Lower leg skin (tissue), 4 donors: ENCODE measurements around the gene GPC5. TPM values are rescaled to one million over a fixed set of nuclear protein-coding genes. Genes with fewer than 3 reads are reported as not detected.

Experiments used
- DNase-seq, 2 donors: peaks; one replicate each; pipeline ENCODE4 v3.0.0-alpha.2; 2019; ENCODE audit warnings: low spot score in 2 of 2
- H3K4me3 ChIP-seq: fragments of 200-600 bp; sonication (generic); 2 replicates; pipeline ENCODE4 v1.5.1; 2017; ENCODE audit warnings: mild to moderate bottlenecking, low read depth; ENCODE audit not compliant: poor library complexity, severe bottlenecking
- POLR2A ChIP-seq, 2 donors: fragments of 450-650 bp; IDR thresholded peaks; one replicate each; pipeline ENCODE4 v1.6.1; 2016 to 2017; ENCODE audit warnings: antibody characterized with exemption in 2 of 2, mild to moderate bottlenecking in 1 of 2, moderate library complexity in 1 of 2
- WGBS, 2 donors: methylation state at CpG; one replicate each; pipeline ENCODE4 v1.1.5; 2018; 5-methylcytosine and 5-hydroxymethylcytosine counted together
- intact Hi-C: fragments of 100-400 bp; cut with DNase I; formaldehyde crosslinking; loops from one replicate; pipeline ENCODE4 v1.15.0; 2023; ENCODE audit warnings: low total_unique reads
- total RNA-seq, 4 donors: library from RNA; depleted of rRNA; stranded (reverse); fragments of >200 nt; gene quantifications; one replicate each; pipeline ENCODE4 v1.1.0, GENCODE V29; 2016
- TF ChIP-seq, protein P1 (sequence below), 3 donors: fragments of 450-650 bp; IDR thresholded peaks; one replicate each; pipeline ENCODE4 v1.5.1; 2016; ENCODE audit warnings: antibody characterized with exemption in 3 of 3, mild to moderate bottlenecking in 3 of 3, moderate library complexity in 2 of 3

Gene GPC5
- total RNA-seq, 4 donors from 2014 or later: 0.46 to 1.3 (median 0.82) TPM

DNA sequence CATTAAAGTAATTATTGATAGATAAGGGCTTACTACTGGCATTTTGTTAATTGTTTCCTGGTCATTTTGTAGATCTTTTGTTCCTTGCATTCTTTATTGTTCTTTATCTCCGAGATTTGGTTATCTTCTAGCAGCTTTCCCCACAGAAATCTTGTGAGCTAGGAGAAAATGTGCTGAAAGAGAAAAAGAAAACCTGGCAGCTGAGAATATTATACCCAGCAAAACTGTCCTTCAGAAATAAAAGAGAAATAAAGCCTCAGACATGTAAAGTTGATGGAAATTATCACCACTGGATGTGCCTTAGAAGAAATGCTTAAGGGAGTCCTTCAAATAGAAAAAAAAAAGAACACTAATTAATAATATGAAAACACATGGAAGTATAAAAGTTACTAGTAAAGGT is 1363.3 kb downstream of the GPC5 start:
- DNase-seq: no peak
- H3K4me3 ChIP-seq: no peak overlapping the region
- 63 to 72% methylated on average over 1 of the region's 1 CpG for WGBS, 2 donors
- intact Hi-C loops: loop anchor here (5.0 kb wide), 1 partner anchor 1489 kb away; no protein-coding TSS in a partner anchor
- TF ChIP-seq POLR2A (IDR thresholded peaks at IDR 0.05): no peak
- TF ChIP-seq, protein P1, sequence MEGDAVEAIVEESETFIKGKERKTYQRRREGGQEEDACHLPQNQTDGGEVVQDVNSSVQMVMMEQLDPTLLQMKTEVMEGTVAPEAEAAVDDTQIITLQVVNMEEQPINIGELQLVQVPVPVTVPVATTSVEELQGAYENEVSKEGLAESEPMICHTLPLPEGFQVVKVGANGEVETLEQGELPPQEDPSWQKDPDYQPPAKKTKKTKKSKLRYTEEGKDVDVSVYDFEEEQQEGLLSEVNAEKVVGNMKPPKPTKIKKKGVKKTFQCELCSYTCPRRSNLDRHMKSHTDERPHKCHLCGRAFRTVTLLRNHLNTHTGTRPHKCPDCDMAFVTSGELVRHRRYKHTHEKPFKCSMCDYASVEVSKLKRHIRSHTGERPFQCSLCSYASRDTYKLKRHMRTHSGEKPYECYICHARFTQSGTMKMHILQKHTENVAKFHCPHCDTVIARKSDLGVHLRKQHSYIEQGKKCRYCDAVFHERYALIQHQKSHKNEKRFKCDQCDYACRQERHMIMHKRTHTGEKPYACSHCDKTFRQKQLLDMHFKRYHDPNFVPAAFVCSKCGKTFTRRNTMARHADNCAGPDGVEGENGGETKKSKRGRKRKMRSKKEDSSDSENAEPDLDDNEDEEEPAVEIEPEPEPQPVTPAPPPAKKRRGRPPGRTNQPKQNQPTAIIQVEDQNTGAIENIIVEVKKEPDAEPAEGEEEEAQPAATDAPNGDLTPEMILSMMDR (IDR thresholded peaks at IDR 0.05): no peak

DNA sequence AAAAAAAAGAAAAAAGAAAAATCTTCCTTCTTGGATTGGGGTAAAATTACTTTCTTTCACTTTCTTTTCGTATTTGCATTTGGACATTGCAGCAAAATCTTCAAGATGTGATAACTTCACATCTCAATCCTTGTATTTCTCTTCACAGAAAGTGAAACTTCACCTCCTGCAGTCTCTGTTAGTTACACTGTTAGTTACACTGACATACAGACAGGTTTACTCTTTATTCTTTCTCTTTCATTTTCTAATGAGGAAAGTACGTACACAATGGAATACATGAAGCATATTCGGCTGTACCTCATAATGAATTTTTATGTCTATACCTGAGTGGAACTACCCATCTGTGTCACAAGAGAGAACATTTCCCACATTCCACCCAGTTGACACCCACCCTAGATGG is 1369.0 kb downstream of the GPC5 start:
- DNase-seq: no peak
- no peak for TF ChIP-seq POLR2A (IDR thresholded peaks at IDR 0.05)
- TF ChIP-seq, protein P1 (IDR thresholded peaks at IDR 0.05): no peak
- intact Hi-C loops: no loop called here
- no peak overlapping the region for H3K4me3 ChIP-seq
- WGBS, 2 donors: 87 to 90% methylated on average over 3 of the region's 3 CpGs

DNA sequence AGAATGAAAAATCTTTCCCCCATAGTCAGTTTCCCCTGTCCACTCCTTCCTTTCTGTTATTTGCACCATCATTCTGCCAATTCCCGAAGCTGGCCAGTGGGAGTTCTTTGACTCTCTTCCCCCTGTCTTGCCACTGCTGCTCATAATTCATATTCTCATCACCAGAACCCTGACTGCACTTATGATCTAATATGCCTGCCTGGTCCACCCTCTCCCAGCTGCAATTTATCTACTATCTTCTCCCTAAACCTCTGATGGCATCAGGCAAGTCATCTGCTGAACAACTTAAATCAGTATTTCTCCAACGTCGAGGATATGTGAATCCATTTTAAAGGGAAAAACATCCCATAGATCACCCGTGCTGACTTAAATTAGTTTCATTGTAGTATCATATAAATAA is 1370.2 kb downstream of the GPC5 start:
- no peak for TF ChIP-seq POLR2A (IDR thresholded peaks at IDR 0.05)
- TF ChIP-seq, protein P1 (IDR thresholded peaks at IDR 0.05): no peak
- intact Hi-C loops: no loop called here
- WGBS, 2 donors: 60 to 65% methylated on average over 4 of the region's 4 CpGs
- DNase-seq: no peak
- H3K4me3 ChIP-seq: no peak overlapping the region

DNA sequence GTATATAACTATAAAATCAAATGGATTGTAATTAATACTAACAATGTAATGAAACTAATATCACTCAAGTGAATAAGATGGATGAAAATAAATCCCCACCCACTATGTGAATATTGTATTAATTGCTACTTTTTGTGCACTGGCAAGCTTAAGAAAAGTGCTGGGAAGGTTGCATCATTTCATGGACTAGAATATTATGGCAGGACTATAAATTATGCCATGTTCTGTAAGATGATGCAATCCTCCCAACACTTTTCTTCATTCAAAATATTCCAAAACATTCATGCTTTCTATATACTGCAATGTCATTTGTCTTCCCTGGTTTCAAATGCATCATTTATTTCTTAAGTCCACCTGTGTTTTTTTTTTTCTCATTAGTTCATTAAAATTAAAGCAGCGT is 1370.6 kb downstream of the GPC5 start:
- DNase-seq: no peak
- WGBS, 2 donors: 78 to 79% methylated on average over 1 of the region's 1 CpG
- intact Hi-C loops: no loop called here
- no peak overlapping the region for H3K4me3 ChIP-seq
- no peak for TF ChIP-seq POLR2A (IDR thresholded peaks at IDR 0.05)
- TF ChIP-seq, protein P1 (IDR thresholded peaks at IDR 0.05): no peak

DNA sequence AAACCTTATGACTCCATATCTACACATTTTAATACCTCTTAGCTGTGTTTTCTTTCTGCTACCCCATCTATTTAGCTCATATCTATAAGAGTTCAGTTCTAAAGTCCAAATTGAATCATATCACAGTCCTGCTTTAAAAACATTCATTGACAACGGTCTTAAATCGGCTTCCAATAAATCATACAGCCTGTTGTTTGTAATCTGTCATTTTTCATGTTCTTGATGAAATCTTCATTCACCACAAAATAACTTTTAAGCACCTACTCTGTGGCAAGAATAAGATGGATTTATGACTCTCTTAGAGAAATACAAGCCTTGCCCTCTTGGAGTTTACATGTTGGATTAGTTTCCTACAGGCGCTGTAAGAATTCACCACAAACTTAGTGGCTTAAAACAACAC is 1377.2 kb downstream of the GPC5 start:
- 58 to 69% methylated on average over 3 of the region's 3 CpGs for WGBS, 2 donors
- TF ChIP-seq, protein P1 (IDR thresholded peaks at IDR 0.05): no peak
- no peak for TF ChIP-seq POLR2A (IDR thresholded peaks at IDR 0.05)
- no peak for DNase-seq
- no peak overlapping the region for H3K4me3 ChIP-seq
- intact Hi-C loops: no loop called here

DNA sequence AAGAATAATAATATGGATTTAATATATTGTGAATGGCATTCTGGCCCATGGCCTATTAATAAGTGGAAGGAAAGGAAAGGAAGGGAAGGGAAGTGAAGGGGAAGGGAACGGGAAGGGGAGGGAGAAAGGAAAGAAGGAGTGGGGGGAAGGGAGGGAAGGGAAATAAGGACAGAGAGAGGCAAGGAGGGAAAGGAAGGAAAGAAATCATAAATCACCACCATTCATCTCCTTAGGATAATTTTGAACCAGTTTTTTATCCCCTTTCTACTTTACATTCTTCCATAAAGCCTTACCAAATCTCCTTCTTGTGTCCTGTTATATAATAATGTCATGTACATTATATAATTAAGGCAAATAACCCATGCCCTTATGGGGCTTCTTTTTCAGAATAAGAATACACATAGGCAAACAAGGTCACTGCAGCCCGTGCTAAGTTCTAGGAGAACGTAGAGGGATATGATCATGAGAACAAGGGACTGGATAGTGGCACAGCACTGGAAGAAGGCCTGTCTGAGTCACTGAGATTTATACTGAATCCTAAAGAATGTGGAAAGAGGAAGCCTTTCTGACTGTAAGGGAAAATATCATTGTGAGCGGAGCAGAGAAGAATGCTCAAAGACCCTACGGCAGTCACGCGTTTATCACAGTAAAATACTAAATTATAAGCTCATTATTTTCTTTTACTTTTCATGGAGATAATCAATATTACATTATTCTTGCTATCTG is 1383.7 kb downstream of the GPC5 start:
- TF ChIP-seq POLR2A (IDR thresholded peaks at IDR 0.05): no peak
- TF ChIP-seq, protein P1 (IDR thresholded peaks at IDR 0.05): no peak
- intact Hi-C loops: no loop called here
- no peak for DNase-seq
- 76 to 83% methylated on average over 7 of the region's 7 CpGs for WGBS, 2 donors
- no peak overlapping the region for H3K4me3 ChIP-seq
